ENCODE data around the gene NBPF3. TPM values are rescaled to one million over a fixed set of nuclear protein-coding genes. Genes with fewer than 3 reads are reported as not detected.
"Not testable (repeated sequence)": the region's sequence is repeated elsewhere in the genome, so short reads cannot be mapped to it uniquely, and the experiment has no call there.

Gene NBPF3
- total RNA-seq, 2 donors from 2014 or later = 15.5 to 22.1 TPM

DNA sequence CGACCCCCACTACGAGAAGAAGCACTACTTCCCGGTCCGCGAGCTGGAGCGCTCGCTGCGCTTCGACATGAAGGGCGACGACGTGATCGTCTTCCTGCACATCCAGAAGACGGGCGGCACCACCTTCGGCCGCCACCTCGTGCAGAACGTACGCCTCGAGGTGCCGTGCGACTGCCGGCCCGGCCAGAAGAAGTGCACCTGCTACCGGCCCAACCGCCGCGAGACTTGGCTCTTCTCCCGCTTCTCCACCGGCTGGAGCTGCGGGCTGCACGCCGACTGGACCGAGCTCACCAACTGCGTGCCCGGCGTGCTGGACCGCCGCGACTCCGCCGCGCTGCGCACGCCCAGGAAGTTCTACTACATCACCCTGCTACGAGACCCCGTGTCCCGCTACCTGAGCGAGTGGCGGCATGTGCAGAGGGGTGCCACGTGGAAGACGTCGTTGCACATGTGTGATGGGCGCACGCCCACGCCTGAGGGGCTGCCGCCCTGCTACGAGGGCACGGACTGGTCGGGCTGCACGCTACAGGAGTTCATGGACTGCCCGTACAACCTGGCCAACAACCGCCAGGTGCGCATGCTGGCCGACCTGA is 11.4 kb upstream of the NBPF3 start:
- not testable (repeated sequence) for H3K4me1 ChIP-seq (ENCODE audit: control insufficient read depth, insufficient read depth, low read length); H3K27ac Mint-ChIP-seq; H3K9me3 ChIP-seq (ENCODE audit: control insufficient read depth, low read length); H3K4me3 ChIP-seq (ENCODE audit: low read length); H3K9me3 Mint-ChIP-seq; H3K4me1 Mint-ChIP-seq; H3K4me3 Mint-ChIP-seq; H3K36me3 ChIP-seq (ENCODE audit: control insufficient read depth, insufficient read depth, low read length); H3K9ac ChIP-seq (ENCODE audit: extremely low read depth, low read length, poor library complexity, severe bottlenecking); H3K27ac ChIP-seq (ENCODE audit: low read depth, low read length); DNase-seq; H3K36me3 Mint-ChIP-seq (ENCODE audit: low read depth)
- H3K27me3 ChIP-seq (ENCODE audit: control insufficient read depth, insufficient read depth, low read length, poor library complexity, severe bottlenecking) = peaks cover 23% of the 10 kb centered on the region
- WGBS, 2 experiments (ENCODE audit: insufficient coverage in 1 of 2, insufficient read length in 1 of 2) = 96 to 98% methylated on average over 10 to 25 of the region's 66 CpGs
- peaks cover 48% of the 10 kb centered on the region for H3K27me3 Mint-ChIP-seq (ENCODE audit: insufficient read depth)

DNA sequence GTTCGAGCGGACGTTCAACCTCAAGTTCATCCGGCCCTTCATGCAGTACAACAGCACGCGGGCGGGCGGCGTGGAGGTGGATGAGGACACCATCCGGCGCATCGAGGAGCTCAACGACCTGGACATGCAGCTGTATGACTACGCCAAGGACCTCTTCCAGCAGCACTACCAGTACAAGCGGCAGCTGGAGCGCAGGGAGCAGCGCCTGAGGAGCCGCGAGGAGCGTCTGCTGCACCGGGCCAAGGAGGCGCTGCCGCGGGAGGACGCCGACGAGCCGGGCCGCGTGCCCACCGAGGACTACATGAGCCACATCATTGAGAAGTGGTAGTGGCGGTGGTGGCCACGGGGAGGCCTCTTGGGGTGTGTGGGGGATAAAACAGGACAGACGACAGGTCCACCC is 10.7 kb upstream of the NBPF3 start:
- WGBS, 2 experiments (ENCODE audit: insufficient coverage in 1 of 2, insufficient read length in 1 of 2) = 93 to 100% methylated on average over 7 to 34 of the region's 34 CpGs
- H3K27me3 ChIP-seq (ENCODE audit: control insufficient read depth, insufficient read depth, low read length, poor library complexity, severe bottlenecking) = peaks cover 23% of the 10 kb centered on the region
- not testable (repeated sequence) for H3K9ac ChIP-seq (ENCODE audit: extremely low read depth, low read length, poor library complexity, severe bottlenecking); H3K27ac Mint-ChIP-seq; DNase-seq; H3K4me3 Mint-ChIP-seq; H3K27ac ChIP-seq (ENCODE audit: low read depth, low read length); H3K4me1 ChIP-seq (ENCODE audit: control insufficient read depth, insufficient read depth, low read length); H3K4me3 ChIP-seq (ENCODE audit: low read length); H3K36me3 ChIP-seq (ENCODE audit: control insufficient read depth, insufficient read depth, low read length); H3K4me1 Mint-ChIP-seq; H3K9me3 Mint-ChIP-seq; H3K36me3 Mint-ChIP-seq (ENCODE audit: low read depth); H3K9me3 ChIP-seq (ENCODE audit: control insufficient read depth, low read length)
- peaks cover 46% of the 10 kb centered on the region for H3K27me3 Mint-ChIP-seq (ENCODE audit: insufficient read depth)

DNA sequence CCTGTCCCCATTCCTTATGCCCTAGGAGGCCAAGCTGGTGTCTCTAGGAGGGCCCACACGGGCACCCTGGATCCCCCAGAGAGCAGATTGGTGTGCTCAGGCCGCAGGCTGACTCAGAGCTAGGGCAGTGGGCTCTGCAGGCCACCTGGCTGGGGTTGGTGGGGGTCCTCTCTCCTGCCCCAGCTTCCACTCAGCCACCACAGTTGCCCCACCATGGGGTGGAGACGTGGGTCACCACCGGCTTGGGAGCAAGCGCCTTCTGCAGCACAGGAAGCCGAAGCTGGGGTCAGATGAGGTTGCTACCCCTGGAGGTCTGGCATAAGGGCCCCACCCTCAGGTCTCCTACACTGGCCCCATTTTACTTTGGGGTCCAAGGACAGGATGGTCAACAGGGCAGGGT is 9.1 kb upstream of the NBPF3 start:
- not testable (repeated sequence) for H3K9me3 ChIP-seq (ENCODE audit: control insufficient read depth, low read length); H3K4me1 Mint-ChIP-seq; H3K4me3 ChIP-seq (ENCODE audit: low read length); H3K36me3 ChIP-seq (ENCODE audit: control insufficient read depth, insufficient read depth, low read length); H3K9ac ChIP-seq (ENCODE audit: extremely low read depth, low read length, poor library complexity, severe bottlenecking); H3K4me3 Mint-ChIP-seq; H3K9me3 Mint-ChIP-seq; H3K4me1 ChIP-seq (ENCODE audit: control insufficient read depth, insufficient read depth, low read length); H3K36me3 Mint-ChIP-seq (ENCODE audit: low read depth); H3K27ac ChIP-seq (ENCODE audit: low read depth, low read length); H3K27ac Mint-ChIP-seq; DNase-seq
- WGBS, 2 experiments (ENCODE audit: insufficient coverage in 1 of 2, insufficient read length in 1 of 2) = 90% methylated on average over 6 of the region's 6 CpGs; no CpG with 5 or more reads in 1 of the 2 experiments
- peaks cover 23% of the 10 kb centered on the region for H3K27me3 ChIP-seq (ENCODE audit: control insufficient read depth, insufficient read depth, low read length, poor library complexity, severe bottlenecking)
- peaks cover 48% of the 10 kb centered on the region for H3K27me3 Mint-ChIP-seq (ENCODE audit: insufficient read depth)

DNA sequence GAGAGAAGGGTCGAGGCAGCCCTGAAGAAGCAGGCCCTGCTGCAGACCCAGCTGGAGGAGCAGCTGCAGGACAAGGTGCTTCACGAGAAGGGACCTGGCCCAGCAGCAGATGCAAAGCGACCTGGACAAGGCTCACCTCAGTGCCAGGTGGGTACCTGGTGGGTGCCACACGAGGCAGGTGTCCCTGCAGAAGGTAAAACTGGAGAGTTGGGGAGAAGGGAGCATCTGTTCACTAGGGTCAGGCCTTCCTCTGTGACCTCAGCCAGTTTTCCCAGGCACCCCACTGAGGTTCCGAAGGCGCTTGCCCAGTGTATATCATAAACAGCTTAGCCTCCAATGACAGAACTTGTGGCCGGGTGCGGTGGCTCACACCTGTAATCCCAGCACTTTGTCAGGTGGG is 5.5 kb upstream of the NBPF3 start:
- Histone ChIP-seq H3K9ac (ENCODE audit: extremely low read depth, low read length, poor library complexity, severe bottlenecking) (no peak overlapping the region), H3K27me3 (ENCODE audit: control insufficient read depth, insufficient read depth, low read length, poor library complexity, severe bottlenecking) (peaks cover 1% of the 10 kb centered on the region), H3K4me3 (ENCODE audit: low read length) (no peak overlapping the region), H3K9me3 (ENCODE audit: control insufficient read depth, low read length) (no peaks in the 10 kb centered on the region), H3K36me3 (ENCODE audit: control insufficient read depth, insufficient read depth, low read length) (no peaks in the 10 kb centered on the region), H3K27ac (ENCODE audit: low read depth, low read length) (no peak overlapping the region), H3K4me1 (ENCODE audit: control insufficient read depth, insufficient read depth, low read length) (no peaks in the 10 kb centered on the region)
- 90 to 96% methylated on average over 7 to 8 of the region's 8 CpGs for WGBS, 2 experiments (ENCODE audit: insufficient coverage in 1 of 2, insufficient read length in 1 of 2)
- H3K9me3 Mint-ChIP-seq = no peaks in the 10 kb centered on the region
- no peaks in the 10 kb centered on the region for H3K4me1 Mint-ChIP-seq
- H3K36me3 Mint-ChIP-seq (ENCODE audit: low read depth) = no peaks in the 10 kb centered on the region
- H3K27ac Mint-ChIP-seq = no peak overlapping the region
- no peak overlapping the region for H3K4me3 Mint-ChIP-seq
- TF ChIP-seq, protein P1, sequence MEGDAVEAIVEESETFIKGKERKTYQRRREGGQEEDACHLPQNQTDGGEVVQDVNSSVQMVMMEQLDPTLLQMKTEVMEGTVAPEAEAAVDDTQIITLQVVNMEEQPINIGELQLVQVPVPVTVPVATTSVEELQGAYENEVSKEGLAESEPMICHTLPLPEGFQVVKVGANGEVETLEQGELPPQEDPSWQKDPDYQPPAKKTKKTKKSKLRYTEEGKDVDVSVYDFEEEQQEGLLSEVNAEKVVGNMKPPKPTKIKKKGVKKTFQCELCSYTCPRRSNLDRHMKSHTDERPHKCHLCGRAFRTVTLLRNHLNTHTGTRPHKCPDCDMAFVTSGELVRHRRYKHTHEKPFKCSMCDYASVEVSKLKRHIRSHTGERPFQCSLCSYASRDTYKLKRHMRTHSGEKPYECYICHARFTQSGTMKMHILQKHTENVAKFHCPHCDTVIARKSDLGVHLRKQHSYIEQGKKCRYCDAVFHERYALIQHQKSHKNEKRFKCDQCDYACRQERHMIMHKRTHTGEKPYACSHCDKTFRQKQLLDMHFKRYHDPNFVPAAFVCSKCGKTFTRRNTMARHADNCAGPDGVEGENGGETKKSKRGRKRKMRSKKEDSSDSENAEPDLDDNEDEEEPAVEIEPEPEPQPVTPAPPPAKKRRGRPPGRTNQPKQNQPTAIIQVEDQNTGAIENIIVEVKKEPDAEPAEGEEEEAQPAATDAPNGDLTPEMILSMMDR (conservative IDR thresholded peaks at IDR 0.05) = no peak
- H3K27me3 Mint-ChIP-seq (ENCODE audit: insufficient read depth) = peaks cover 26% of the 10 kb centered on the region
- no peak for DNase-seq
